SIG-M5 (cell line): ENCODE measurements around the gene PRDM12.

Source experiments
- DNase-seq: peaks from one replicate; lab custom pipeline; 2025; lab: John Stamatoyannopoulos, UW

Gene PRDM12

DNA sequence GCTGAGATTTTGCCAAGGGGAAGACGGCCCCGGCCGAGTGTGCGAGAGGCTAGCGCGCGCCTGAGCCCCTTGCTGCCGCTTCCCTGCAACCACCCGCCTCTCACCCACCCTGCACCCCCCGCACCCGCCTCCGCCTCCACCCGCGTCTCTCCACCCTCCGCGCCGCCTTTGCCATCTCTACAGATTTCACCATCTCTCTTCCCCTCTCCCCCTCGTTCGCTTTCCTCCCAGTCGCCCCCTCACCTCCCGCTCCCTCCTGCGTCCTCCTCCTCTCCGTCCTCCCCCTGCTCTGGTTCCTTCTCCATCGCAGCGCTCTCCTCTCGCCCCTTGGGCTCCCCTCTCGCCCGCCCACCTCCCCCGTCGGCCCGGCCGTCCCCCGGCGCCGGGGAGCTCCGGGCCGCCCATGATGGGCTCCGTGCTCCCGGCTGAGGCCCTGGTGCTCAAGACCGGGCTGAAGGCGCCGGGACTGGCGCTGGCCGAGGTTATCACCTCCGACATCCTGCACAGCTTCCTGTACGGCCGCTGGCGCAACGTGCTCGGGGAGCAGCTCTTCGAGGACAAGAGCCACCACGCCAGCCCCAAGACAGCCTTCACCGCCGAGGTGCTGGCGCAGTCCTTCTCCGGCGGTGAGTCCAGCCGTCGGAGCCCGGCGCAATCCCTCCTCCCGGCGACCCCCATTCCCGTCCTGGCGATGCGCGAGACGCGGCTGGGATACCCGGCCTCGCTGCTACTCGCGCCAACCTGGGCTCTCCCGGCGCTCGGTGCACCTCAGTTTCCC, at the start of gene PRDM12:
Gene PRDM12 (plus strand): TSS at position 344 of the 778 bp plus-strand sequence. CDS start 60 bp downstream, at position 404.
- no peak for DNase-seq

DNA sequence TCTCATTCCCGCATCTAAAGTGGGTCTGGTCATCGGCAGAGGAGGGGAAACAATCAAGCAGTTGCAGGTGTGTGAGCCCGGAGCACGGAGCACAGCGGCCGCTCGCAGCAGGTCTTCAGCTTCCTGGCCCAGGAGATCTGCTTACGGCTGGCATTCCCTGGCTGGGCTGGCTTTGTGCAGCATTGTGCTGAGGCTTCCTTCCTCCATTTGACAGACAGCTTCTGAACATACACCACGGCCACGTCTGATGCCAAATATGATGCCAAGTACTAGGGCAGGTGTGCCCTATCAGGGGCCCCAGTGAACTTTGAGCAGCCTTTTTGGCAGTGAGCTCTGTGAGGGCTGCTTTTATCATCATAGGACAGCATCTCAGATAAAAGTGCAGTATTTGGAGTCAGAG, 47.9 kb upstream of the PRDM12 start:
- no peak for DNase-seq

DNA sequence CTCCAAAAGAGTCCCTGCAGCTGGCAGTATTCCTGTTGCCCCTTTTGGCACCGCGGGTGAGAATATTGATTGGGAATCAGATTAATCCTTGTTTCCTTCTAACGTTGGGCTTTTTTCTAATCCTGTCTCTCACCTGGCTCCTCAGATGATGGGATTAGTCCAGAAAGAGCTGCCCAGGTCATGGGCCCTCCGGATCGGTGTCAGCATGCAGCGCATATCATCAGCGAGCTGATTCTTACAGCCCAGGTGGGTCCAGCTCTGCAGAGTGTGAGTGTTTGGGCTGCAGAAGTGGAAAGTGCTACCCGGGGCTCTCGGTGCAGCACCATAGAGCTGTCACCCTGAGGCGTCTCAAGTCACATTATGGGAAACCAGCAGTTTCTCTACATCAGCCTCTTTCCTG, 40.9 kb upstream of the PRDM12 start:
- no peak for DNase-seq

DNA sequence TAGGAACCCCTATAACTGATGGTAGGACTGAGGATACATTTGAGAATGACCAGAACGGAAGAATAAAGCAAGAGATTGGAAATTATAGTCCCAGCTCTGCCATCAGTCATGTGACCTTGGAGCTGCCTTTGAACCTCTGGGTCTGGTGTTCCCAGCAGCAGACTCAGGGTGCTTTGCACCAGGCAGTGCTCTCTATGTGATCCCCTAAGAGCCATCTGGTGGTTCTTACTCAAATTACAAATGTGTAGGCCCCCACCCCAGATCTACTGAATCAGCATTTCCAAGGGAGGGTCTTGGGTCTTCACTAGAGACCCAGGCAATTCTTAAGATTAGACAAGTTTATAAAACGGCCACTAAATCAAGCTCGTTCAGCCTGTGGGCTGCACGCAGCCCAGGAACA, 40.2 kb upstream of the PRDM12 start:
- DNase-seq, result no peak

DNA sequence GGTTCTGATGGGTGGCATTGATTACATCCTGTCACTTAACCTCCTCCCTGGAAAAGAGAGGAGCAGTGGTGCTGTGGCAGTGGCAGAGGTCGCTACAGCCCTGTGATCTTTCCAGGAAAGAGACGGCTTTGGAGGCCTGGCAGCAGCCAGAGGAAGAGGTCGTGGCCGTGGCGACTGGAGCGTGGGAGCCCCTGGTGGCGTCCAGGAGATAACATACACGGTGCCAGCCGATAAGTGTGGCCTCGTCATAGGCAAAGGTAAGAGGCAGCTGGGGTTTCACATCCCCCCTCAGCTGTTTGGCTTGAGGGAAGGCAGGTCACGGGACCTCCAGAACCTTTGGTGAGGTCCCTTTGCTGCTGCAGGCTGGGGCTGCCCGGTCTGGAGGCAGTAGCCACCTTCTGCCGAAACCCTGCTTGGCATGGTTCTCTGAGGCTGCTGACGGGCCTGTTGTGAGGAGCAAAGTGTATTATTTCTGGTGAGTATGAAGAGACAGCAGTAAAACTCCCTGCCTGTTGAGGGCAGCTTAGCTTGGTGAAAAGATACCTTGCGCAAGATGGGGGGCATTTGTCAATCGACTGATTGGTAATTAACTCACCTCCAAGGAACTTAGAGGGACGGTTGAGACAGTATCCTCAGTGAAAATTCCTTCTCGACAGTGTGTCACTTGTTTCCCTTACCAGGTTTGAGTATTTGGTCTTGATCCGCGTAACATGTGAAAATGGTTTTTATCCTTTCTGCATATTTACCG, 38.0 kb upstream of the PRDM12 start:
- no peak for DNase-seq

DNA sequence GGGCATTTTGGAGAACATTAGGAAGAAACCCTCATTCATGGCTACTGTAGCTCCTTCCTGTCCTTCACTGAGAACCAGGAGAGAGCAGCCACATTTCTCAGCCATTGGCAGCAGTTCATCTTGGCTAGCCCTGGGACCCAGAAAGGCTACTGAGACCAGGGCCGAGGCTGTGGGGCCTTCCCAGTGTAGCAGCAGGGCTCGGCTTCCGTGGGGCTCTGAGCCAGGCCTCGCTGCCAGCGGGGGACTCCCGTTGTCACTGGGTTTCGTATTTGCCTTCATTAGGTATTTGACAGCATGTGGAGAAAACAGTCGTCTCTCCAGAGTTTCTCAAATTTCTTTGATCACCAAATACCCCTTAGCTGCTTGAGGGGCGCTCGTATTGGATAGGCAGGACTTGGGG, 37.3 kb upstream of the PRDM12 start:
- no peak for DNase-seq

DNA sequence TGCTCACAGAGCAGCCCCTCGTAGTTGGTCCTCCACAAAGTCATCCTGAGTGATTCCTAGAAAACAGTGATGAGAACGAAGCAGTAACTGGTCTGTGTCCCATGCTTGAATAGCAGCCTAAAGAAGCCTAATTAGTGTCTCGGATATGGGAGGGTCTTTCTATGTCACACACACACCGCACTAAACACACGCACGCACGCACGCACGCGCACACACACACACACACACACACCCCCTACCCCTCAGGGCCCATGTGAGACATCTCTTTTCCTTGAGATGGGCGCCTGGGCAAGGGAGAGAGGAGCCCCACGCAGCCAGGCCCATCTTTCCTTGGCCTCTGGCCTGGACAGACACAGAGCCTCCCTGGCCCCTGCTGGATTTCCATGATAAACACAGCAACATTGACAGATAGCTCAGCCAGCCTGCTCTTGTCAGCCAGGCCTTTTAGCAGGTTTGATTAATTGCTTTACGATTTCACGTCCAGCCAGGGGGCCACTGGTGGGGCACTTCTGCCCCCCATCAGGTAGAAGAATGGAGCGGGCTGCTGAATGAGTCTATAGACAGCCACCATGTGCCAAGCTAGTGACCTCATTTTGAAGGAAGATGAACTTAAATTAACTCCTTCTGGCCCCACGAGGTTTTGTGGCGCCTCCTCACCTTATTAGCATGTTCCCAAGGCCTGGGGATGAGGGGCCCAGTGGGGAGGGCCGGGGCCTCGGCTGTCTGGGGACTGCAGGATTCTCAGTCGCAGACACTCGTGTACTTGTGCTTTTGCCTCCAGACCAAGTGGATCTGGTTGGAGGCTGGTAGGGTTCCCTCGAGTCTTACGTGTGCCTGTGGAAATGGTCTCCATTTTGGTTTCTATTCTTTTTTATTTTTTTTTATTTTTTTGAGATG, 36.2 kb upstream of the PRDM12 start:
- DNase-seq, result no peak

DNA sequence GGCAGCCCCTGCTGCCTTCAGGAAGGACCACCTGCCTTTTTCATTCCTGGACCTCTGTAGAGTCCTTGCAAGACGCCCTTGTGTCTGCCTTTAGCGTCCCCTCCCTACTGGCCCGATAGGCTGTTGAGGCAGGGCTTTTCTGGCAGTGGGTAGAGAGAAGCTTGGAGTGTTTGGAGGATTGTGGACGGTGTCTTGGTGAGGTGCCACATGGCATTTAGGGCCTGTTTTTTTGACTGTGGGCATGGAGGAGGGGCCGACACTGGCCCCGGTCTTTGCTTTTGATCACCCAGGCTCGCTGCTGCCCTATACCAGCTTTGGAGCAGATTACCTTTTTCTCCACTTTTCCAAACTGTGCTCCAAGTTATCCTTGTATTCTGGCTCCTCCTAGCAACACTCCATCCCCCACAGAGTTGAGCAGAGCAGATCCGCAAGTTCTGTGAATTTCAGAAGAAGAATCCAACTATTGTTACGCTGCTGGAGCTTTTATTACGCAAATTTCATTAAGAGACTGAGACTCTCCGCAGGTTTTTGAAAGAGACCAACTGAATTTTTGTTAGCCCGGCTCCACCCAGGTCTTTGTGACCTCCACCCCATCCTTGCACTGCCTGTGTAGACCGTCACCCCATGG, 34.8 kb upstream of the PRDM12 start:
- DNase-seq, result no peak

DNA sequence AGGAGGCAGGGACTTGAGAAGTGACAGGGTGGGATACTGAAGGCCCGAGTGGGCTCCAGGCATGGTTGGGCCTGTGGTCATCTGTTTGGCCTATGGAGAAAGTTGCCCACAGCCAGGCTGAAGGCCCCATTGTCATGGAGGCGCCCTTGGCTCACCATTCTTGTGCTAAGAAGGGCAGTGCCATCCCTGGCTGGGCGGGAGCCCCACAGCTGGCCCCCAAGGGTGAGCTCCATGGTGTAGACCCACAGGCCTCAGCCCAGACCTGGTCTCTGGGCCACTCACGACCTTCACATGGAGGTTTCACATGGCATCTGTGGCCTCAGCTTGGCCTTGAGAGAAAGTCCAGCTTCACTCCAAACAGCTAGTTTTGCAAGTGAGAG, 34.3 kb upstream of the PRDM12 start:
- no peak for DNase-seq

DNA sequence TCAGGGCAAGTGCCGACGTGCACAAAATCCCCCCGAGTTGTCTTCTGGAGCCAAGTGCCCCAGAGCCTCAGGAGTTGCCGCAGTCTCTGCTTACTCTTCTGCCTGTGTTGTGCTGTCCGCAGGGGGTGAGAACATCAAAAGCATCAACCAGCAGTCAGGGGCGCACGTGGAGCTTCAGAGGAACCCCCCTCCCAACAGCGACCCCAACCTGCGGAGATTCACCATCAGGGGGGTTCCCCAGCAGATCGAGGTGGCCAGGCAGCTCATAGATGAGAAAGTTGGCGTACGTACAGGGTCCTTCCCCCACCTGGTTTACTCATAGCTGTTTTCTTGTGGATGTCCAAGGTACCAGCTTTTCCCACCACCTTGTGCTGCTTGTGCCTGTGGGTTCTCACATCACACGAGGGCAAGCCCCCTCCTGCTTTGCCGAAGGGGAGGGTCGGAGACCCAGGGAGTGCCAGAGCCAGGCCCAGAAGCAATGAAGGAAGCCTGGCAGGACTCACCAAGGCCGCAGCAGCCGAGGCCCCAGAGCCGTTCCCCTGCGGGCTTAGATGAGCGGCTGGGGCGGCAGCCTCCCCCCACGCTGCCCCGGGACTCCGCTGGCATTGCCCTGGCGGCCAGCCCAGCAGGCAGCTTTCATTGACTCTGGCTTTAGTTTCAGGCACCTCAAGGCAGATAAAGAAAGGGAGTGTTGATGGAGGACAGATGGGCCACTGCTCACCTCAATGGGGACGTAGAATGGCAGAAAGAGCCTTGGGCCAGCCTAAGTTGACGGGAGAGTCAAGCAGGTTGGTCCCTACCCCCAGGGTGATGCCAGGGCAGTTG, 33.7 kb upstream of the PRDM12 start:
- no peak for DNase-seq

DNA sequence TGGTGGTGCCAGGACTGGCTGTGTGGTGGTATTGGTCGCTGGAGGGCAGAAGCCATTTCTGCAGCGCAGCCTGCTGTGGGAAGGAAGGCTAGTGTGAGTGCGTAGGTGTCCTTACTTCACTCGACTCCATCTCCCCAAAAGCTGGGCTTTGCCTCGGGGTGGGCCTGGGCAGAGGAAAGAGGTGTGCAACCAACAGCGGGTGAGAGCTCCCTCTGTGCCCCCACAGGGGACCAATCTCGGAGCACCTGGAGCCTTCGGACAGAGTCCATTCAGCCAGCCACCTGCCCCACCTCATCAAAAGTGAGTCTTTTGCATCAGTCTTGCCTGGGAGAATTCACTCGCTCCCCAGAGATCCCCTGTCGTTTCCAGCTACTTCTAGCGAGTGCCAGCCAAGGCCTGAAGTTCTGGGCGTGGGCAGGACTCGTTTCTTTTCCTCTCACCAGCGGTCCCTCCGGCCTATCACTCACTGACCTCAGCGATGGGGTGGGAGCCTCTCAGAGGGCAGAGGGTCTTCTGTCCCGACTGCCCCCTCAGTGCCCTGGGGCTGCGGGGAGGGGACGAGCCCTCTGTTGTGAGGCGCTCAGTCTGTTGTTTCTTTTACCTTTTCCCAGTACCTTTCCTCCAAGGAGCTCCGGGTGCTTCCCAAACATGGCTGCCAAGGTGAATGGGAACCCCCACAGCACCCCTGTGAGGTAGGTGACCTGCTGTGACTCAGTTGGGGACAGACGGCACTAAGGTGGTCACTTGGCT, 32.9 kb upstream of the PRDM12 start:
- no peak for DNase-seq

DNA sequence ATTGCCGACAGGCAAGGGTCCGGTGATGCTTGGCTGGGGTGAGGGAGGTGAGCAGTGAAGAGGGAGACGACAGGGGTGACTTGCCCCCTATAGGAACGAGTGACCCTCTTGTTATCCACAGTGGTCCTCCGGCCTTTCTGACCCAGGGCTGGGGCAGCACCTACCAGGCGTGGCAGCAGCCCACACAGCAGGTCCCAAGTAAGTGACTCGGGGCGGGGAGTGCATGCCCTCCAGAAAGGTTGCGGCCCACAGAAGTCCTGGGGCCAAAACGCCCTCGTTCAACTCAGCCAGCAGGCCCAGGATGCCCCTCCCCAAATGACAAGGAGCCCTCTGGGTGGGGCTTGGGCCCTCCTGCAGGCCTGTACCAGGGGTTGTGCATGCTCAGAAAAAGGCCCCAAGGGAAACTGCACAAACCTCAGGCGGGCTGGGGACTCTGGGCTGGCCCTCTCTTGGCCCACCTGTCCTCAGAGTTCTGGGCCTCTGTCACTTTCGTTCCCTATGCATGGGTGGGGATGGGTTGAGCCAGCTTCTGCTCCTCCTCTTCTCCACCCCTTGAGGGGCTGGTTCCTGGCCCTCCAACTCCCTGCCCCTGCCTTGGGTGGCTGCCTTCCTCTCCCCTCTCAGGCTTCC, 32.2 kb upstream of the PRDM12 start:
- DNase-seq, result no peak

DNA sequence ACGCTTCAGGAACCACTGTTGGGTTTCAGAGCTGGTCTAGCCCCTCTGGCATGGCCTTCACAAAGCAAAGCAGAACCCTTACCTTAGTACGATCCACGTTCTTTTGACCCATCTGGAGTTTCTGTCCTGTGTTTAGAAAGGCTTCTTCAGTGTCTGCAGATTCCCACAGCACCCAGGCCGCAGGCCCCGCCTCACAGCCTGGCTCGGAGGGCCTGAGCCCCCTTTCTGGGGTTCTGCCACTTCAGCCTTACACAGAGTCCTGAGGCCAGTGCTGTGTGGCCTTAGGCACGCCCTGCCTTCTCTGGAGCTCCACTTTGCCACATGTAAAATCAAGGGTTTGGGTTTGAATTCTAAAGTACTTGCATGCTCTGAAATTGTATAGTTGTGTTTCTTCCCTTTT, 31.6 kb upstream of the PRDM12 start:
- DNase-seq, result no peak

DNA sequence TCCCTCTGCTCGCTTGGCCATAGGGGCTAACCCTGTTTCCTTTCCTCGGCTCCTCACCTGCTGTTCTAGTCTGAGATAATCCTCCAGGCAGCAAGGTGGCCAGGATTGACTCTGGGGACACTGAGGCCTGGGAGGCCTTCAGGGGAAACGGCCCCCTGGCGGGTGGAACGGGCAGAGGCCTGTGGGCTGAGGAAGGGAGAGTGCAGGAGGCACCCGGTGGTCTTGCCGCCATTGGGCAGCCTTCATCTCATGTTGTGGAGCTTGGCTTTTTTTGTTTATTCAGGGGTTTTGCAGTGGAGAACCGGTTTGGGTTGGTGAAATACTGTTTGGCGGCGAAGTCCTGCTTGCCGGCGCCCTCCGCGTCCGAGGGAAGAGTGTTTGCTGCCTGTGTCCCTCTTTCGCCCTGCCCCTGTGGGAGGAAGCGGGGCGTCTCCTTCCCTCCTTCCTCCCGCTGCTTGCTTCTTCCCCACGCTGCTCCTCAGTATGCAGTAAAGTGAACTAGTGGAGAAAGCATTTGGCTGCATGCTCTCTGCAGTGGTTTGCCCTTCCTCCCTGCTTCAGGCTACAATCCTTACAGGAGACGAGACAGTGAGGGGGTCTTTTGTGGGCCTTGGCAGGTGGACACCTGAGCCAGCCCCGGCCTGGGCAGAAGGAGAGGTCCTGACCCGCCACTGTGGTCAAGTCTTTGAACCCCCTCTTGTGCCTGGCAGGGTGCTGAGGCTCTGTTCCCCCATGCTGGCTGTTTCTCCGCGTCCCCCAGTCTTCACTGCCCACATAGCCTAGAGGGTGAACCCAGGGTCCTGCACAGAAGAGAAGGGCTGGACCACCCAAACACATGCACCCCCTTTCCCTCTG, 30.8 kb upstream of the PRDM12 start:
- no peak for DNase-seq

DNA sequence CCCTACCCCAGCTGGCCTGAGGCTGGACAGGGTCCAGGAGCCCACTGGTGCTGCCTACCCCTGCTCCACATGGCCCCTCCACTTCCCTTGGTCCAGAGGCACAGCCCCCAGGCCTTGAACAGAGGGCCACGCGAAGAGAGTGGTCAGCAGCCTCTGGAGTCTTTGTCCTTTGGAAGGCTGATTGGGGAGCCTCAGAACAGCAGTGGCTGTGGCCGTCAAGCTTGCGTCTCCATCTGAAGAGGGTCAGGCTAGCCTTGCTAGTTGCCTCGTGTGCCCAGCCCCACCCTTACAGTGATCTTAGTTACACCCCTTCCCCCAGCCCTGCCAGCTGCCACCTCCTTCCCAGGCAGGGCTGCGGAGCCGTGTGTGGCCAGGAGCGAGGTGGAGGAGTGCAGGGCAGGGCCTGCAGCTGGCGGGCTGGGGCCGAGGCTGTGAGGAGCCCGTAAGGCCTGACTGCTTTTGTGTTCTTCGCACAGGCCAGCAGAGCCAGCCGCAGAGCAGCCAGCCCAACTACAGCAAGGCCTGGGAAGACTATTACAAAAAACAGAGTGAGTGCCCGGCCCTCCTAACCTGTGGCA, 30.1 kb upstream of the PRDM12 start:
- no peak for DNase-seq

DNA sequence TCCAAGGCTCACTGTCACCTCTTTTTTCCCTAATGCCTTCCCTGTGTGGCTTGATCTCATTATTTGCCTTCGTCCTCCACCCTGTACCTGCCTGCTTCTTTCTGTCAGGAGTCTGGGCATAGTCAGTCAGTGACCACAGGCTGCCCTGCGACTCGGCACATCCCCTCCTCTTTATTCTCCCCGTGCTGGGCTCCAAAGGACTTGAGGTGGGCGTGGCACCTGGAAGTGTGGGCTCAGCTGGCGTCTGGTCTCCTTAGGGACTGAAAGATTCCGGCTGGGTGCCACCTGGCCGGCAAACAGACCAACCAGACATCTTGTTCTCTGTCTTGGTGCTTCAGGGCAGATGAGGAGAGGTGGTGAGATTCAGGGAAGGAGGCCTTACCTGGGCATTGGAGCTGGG, 29.6 kb upstream of the PRDM12 start:
- no peak for DNase-seq

DNA sequence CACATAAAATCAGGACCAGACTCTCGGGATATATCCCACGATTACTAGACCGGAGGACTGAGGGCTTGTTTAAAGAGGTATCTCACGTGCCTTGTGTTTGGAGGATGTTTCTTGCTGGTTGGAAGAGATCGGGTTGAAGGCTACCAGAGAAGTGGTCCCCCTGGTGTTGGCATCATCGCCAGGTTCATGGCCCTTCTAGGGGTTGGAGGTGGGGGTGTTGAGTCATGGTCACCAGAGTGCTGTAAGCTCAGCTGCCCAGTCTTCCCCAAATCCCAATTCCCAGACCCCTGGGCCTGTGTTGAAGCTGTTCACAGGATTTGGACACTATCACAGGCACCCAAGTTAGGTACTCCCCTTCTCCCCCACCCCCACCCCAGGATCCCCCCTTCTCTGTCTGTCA, 29.1 kb upstream of the PRDM12 start:
- DNase-seq, result no peak

DNA sequence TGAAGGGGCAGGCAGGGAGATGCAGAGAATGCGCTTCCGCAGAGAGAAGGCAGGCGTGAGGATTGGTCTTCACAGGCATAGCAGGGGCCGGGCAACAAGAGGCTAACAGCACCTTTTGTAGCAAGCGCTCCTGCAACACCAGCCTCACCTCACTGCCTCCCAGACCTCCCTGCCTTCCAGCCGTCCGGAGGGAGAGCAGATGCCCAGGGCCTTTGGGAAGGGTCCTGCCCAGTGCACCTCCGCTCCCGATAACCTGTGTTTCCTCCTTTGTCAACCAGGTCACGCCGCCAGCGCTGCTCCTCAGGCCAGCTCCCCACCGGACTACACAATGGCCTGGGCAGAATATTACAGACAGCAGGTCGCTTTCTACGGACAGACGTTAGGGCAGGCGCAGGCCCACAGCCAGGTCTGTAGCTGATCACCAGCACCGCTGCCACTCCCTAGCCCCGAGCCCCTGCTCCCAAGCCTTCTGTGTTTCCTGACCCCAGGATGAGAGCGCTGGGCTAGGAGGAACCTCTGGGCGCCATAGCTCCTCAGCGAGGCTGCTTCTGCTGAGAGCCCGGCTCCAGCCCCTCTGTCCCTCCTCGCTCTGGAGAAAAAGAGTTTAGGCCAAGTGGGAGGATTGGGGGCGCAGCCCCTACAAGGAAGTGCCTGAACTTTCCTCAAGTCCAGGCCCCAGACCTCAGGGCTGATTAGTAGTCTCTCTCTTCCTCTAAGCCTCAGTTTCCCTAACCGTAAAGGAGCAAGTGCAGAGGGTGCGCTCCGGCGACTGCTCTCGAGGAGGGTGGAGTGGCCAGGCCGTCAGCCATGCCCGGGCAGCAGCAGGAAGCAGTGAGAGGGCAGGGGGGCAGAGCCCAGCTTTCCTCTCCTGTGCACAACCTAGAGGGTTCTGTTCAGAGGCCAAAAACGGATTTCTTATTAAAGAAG, 28.4 kb upstream of the PRDM12 start:
- DNase-seq, result no peak
